Thyroid gland (tissue), 4 donors: Measurements from ENCODE around the gene CHST7.

ENCODE experiments used
- POLR2A ChIP-seq, 2 donors: fragments of 450-650 bp; IDR thresholded peaks; one replicate each; pipeline ENCODE4 v1.6.1; 2017; ENCODE audit warnings: antibody characterized with exemption in 2 of 2, mild to moderate bottlenecking in 2 of 2, moderate library complexity in 1 of 2
- TF ChIP-seq, protein P1 (sequence below), 6 experiments: fragments of 200-600 bp in 3 of 6; fragments of 450-650 bp in 3 of 6; sonication (generic) in 3 of 6; IDR thresholded peaks; one replicate each; pipeline ENCODE4 v1.5.1; 2016 to 2019; ENCODE audit warnings: antibody characterized with exemption in 6 of 6, mild to moderate bottlenecking in 2 of 6, inconsistent platforms in 1 of 6, moderate library complexity in 1 of 6

DNA sequence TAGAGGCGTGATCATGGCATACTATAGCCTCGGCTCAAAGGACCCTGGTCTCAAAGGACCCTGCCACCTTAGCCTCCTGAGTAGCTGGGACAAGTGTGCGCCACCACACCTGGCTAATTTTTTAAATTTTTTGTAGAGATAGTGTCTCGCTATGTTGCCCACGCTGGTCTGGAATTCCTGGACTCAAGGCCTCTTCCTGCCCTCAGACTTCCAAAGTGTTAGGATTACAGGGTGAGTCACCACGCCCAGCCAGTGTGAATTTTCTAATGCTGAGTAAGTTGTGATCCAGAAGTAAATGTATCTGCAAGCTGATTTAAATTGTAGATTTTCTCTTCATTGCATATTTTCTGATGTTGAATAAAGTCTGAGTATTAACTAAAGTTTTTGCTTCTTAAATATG is 25.7 kb upstream of the CHST7 start:
- TF ChIP-seq, protein P1, sequence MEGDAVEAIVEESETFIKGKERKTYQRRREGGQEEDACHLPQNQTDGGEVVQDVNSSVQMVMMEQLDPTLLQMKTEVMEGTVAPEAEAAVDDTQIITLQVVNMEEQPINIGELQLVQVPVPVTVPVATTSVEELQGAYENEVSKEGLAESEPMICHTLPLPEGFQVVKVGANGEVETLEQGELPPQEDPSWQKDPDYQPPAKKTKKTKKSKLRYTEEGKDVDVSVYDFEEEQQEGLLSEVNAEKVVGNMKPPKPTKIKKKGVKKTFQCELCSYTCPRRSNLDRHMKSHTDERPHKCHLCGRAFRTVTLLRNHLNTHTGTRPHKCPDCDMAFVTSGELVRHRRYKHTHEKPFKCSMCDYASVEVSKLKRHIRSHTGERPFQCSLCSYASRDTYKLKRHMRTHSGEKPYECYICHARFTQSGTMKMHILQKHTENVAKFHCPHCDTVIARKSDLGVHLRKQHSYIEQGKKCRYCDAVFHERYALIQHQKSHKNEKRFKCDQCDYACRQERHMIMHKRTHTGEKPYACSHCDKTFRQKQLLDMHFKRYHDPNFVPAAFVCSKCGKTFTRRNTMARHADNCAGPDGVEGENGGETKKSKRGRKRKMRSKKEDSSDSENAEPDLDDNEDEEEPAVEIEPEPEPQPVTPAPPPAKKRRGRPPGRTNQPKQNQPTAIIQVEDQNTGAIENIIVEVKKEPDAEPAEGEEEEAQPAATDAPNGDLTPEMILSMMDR (IDR thresholded peaks at IDR 0.05): no peak
- TF ChIP-seq POLR2A (IDR thresholded peaks at IDR 0.05): no peak
